ENCODE results near the gene MRPL44. TPM values are rescaled to one million over a fixed set of nuclear protein-coding genes. Genes with fewer than 3 reads are reported as not detected.

MRPL44 gene
- total RNA-seq, 1 experiment from 2014 or later: 33.5 TPM

DNA sequence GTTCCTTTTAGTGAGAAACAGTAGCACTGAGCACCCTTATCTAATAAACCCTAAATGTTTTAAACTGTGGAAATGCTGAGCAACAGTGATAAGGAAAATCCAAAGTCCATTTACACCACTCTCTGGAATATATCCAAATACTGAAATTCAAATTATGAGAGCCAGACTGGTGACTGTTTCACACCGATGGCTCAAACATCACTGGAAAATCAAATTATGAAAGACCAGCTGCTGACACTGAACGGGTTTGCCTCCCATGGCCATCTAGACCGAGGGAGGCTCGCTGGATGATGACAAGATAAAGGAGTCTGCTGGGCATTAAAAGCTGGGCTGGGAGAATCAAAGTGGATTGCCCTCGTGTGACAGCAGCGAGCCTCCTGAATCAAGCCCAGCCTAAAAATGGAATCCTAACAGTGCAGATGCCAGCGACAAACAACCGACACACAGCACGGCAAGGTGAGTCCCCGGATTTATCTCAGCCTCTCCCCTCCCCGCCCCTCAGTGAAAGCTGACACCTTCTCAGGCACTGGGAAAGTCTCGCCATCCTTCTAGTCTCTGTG, 51.5 kb downstream of the MRPL44 start:
- no peak for DNase-seq (ENCODE audit: low read depth)

DNA sequence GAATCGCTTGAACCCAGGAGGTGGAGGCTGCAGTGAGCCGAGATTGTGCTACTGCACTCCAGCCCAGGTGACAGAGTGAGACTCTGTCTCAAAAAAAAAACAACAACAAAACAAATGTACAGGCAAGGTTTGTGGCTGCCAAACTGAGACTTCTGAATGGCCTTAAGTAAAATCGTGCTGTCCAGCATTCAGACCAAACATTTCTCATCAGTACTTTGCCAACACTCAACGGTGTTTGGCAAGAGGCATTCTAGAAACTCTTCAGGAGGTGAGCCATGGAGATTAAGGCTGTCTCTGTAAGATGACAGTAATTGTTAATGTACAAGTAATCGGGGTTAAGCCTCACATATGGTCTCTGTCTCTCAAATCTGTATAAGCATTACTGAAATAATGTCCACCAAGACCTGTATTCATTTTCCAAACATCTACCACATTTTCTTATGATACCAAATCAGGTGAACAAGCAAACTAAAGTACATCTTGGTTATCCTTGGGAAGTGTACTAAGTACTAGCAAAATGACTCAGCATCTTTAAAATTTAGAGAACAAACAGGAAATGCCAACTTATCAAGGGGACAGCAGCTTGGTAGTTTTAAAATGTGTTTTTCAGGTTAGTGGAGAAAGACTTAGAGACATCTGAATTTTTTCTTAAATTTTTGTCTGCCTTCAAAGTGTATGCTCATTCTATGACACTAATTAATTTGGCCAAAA, 52.5 kb downstream of the MRPL44 start:
- peak; percentile 51 for DNase-seq (ENCODE audit: low read depth)

DNA sequence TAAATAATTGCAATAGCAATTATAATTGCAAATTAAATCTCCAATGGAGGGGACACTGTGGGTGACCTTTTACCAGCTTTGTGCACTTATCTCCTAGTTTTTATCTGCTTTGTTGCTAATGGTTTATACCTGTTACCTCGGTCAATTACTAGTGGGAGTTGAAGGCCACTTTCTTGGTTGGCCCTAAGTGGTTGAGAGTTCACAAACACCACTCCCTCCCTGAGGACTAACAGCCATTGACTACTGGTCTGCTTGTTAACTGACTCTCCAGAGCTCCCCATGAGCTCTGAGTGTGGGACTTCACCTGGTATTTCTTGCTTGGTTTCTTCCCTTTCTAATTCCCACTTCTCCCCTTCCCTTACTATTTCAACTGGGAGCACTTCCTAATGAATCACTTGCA, 54.6 kb downstream of the MRPL44 start:
- no peak for DNase-seq (ENCODE audit: low read depth)

DNA sequence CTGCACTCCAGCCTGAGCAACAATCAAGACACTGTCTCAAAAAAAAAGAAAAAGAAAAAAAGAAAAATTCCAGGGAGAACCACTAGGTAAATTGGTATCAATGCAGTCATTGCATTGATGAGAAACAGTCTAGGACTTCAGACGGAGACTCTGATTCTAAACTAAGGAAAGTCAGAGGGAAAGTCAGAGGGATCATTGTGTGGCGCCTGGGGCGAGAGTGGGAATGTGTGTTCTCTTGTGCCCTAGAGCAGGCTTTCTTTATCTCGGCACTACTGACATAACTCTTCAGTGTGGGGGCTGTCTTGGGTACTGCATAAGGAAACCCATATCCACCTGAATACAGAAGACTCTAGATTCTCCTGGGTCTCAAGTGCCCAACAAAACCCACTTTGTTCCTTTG, 57.1 kb downstream of the MRPL44 start:
- DNase-seq (ENCODE audit: low read depth): no peak

GRCh38 chr2:224016963-224017362, 59.7 kb downstream of the MRPL44 start:
- DNase-seq (ENCODE audit: low read depth): no peak

Other genes with a start within 250 kb of the MRPL44 start
- 3.0 and 5.4 TPM in 2 replicates for gene AP1S3, start 119.9 kb upstream of the MRPL44 start, total RNA-seq (2014; rRNA removed; shearing (Covaris generic))
- 31.4 and 46.6 TPM in 2 replicates for gene WDFY1, start 12.1 kb upstream of the MRPL44 start, total RNA-seq (2014; rRNA removed; shearing (Covaris generic))
- gene SERPINE2, start 81.8 kb downstream of the MRPL44 start, total RNA-seq (2014; rRNA removed; shearing (Covaris generic)): 231 and 246 TPM in 2 replicates

Data from M059J (cell line).